ENCODE measurements around the gene TIAM1. TPM values are rescaled to one million over a fixed set of nuclear protein-coding genes. Genes with fewer than 3 reads are reported as not detected.
A peak's percentile ranks its signal among the peaks of the same experiment; 100 is the strongest.

Gene TIAM1, protein sequence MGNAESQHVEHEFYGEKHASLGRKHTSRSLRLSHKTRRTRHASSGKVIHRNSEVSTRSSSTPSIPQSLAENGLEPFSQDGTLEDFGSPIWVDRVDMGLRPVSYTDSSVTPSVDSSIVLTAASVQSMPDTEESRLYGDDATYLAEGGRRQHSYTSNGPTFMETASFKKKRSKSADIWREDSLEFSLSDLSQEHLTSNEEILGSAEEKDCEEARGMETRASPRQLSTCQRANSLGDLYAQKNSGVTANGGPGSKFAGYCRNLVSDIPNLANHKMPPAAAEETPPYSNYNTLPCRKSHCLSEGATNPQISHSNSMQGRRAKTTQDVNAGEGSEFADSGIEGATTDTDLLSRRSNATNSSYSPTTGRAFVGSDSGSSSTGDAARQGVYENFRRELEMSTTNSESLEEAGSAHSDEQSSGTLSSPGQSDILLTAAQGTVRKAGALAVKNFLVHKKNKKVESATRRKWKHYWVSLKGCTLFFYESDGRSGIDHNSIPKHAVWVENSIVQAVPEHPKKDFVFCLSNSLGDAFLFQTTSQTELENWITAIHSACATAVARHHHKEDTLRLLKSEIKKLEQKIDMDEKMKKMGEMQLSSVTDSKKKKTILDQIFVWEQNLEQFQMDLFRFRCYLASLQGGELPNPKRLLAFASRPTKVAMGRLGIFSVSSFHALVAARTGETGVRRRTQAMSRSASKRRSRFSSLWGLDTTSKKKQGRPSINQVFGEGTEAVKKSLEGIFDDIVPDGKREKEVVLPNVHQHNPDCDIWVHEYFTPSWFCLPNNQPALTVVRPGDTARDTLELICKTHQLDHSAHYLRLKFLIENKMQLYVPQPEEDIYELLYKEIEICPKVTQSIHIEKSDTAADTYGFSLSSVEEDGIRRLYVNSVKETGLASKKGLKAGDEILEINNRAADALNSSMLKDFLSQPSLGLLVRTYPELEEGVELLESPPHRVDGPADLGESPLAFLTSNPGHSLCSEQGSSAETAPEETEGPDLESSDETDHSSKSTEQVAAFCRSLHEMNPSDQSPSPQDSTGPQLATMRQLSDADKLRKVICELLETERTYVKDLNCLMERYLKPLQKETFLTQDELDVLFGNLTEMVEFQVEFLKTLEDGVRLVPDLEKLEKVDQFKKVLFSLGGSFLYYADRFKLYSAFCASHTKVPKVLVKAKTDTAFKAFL (N-terminal part only)
- total RNA-seq (30.0 TPM), polyA plus RNA-seq (ENCODE audit: insufficient read depth, low read depth, low replicate concordance) (4.6 TPM)
- long read RNA-seq, donor 1 = 0 reads
- long read RNA-seq, donor 2 = 0 reads
- long read RNA-seq, donor 3 = 0 reads
- long read RNA-seq, donor 4 = 0 reads
- long read RNA-seq, donor 5 = 0 reads
- long read RNA-seq, donor 6 = 0 reads
- long read RNA-seq, donor 7, partial matches to known transcripts = 4 of 5 reads
- long read RNA-seq, donor 7, other reads (novel, unspliced or antisense) = 1 of 5 reads
- long read RNA-seq, donor 8 = 0 reads
- long read RNA-seq, donor 9 = 0 reads
- long read RNA-seq, donor 10, partial matches to known transcripts = 12 of 12 reads
- long read RNA-seq, donor 10, other reads (novel, unspliced or antisense) = 0 of 12 reads

- intact Hi-C loops (cut with DNase I) = no loop called here
These were observed at the start of gene TIAM1 for GRCh38 chr21:31343680-31344480. TSS of gene TIAM1 (minus strand) at chr21:31344261. CDS start at chr21:31266972, 77,289 bp downstream.

DNA sequence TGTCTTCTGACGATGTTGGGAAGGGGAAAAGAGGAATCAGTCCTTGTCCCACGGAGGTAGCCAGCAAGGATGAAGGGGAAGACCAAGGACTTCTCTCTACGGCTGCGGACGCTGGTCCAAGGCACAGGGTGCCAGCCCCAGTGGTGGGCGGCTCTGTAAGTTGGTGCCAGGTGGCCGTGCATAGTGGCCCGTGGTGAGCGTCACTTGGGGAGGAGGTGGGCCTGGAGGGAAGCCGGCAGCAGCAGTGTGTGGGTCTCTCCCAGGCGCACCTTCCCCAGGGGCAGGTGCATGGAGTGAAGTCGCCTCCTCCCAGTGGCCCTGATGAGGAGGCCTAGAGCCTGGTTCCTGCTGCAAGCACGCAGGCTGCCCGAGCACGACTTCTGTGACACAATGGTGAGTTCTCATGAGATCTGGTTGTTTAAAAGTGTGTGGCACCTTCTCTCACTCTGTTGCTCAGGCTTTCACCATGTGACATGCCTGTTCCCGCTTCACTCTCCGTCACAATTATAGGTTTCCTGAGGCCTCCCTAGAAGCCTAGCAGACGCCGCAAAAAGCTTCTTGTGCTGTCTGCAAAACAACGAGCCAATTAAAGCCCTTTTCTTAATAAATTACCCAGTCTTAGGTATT lies 43.6 kb upstream of the TIAM1 start:
- H3K27me3 ChIP-seq (ENCODE audit: control insufficient read depth, insufficient read depth, low read length) = no peaks in the 10 kb centered on the region
- DNase-seq (no peak), FAIRE-seq (no peak)
- H3K4me3 ChIP-seq (ENCODE audit: low read length in 3 of 3) = no peak overlapping the region
- H3K36me3 ChIP-seq (ENCODE audit: control insufficient read depth in 2 of 3, insufficient read depth in 3 of 3, low read length in 3 of 3) = no peaks in the 10 kb centered on the region
- intact Hi-C loops (cut with DNase I) = no loop called here
- no peak overlapping the region for H3K9ac ChIP-seq (ENCODE audit: low read length in 3 of 3)
- no peaks in the 10 kb centered on the region for H3K9me3 ChIP-seq (ENCODE audit: control insufficient read depth in 2 of 3, insufficient read depth in 1 of 3, low read length in 3 of 3)
- no peak overlapping the region for H3K27ac ChIP-seq (ENCODE audit: low read depth in 2 of 2, low read length in 2 of 2)
- H3K4me1 ChIP-seq (ENCODE audit: control insufficient read depth in 2 of 3, insufficient read depth in 2 of 3, low read depth in 1 of 3, low read length in 3 of 3) = no peaks in the 10 kb centered on the region
- TF ChIP-seq CTCF (IDR thresholded peaks at IDR 0.05; ENCODE audit: borderline replicate concordance, extremely low read depth, insufficient read depth) = no peak

More at GRCh38 chr21:31343680-31344480, at the start of gene TIAM1:
- TF ChIP-seq CTCF (IDR thresholded peaks at IDR 0.05; ENCODE audit: borderline replicate concordance, extremely low read depth, insufficient read depth) = no peak
- Histone ChIP-seq H3K27ac (ENCODE audit: low read depth in 2 of 2, low read length in 2 of 2) (no peak within 1 kb of the TSS), H3K9ac (ENCODE audit: low read length in 3 of 3) (peak within 1 kb of the TSS in 1 of 3 donors; percentile 21), H3K27me3 (ENCODE audit: control insufficient read depth, insufficient read depth, low read length) (no peaks in the 10 kb centered on the region), H3K4me1 (ENCODE audit: control insufficient read depth in 2 of 3, insufficient read depth in 2 of 3, low read depth in 1 of 3, low read length in 3 of 3) (peaks cover 0 to 5% (median 0%) of the 10 kb centered on the region in 3 donors), H3K36me3 (ENCODE audit: control insufficient read depth in 2 of 3, insufficient read depth in 3 of 3, low read length in 3 of 3) (no peaks in the 10 kb centered on the region), H3K4me3 (ENCODE audit: low read length in 3 of 3) (peak within 1 kb of the TSS in 2 of 3 donors; percentile 11 to 53), H3K9me3 (ENCODE audit: control insufficient read depth in 2 of 3, insufficient read depth in 1 of 3, low read length in 3 of 3) (no peaks in the 10 kb centered on the region)
- FAIRE-seq = no peak
- DNase-seq = peak in 4 of 5 donors; percentile 64 to 82 (median 73)

Data from kidney (tissue), 22 donors.